HG03575 (cell line): ENCODE measurements around the gene ST3GAL4.

Source experiments
- ATAC-seq: cut with Tn5 transposase; IDR thresholded peaks from one replicate; pipeline ENCODE4 v1.9.1; 2021; ENCODE audit not compliant: unreplicated experiment, insufficient number of reproducible peaks, low FRiP score; ENCODE audit errors: extremely low read depth

The ST3GAL4 gene

GRCh38 chr11:126328444-126328843, 27.0 kb upstream of the ST3GAL4 start:
- ATAC-seq = no peak

- no peak for ATAC-seq
Observed at GRCh38 chr11:126328938-126329643, 26.4 kb upstream of the ST3GAL4 start.

GRCh38 chr11:126329644-126330211, 25.8 kb upstream of the ST3GAL4 start:
- ATAC-seq = no peak

- ATAC-seq = no peak
Observed at GRCh38 chr11:126331286-126331685, 24.2 kb upstream of the ST3GAL4 start.

GRCh38 chr11:126332221-126332711, 23.2 kb upstream of the ST3GAL4 start:
- ATAC-seq = no peak

- no peak for ATAC-seq
Observed at GRCh38 chr11:126333142-126333541, 22.3 kb upstream of the ST3GAL4 start.

GRCh38 chr11:126334659-126335462, 20.6 kb upstream of the ST3GAL4 start:
- no peak for ATAC-seq

- no peak for ATAC-seq
Observed at GRCh38 chr11:126335463-126335760, 20.1 kb upstream of the ST3GAL4 start.

- no peak for ATAC-seq
Observed at GRCh38 chr11:126336138-126336541, 19.3 kb upstream of the ST3GAL4 start.

GRCh38 chr11:126336671-126337101, 18.8 kb upstream of the ST3GAL4 start:
- ATAC-seq = no peak

GRCh38 chr11:126337126-126337473, 18.4 kb upstream of the ST3GAL4 start:
- ATAC-seq = no peak

GRCh38 chr11:126337474-126338241, 17.8 kb upstream of the ST3GAL4 start:
- ATAC-seq = no peak

GRCh38 chr11:126338346-126339055, 17.0 kb upstream of the ST3GAL4 start:
- no peak for ATAC-seq

GRCh38 chr11:126339073-126339862, 16.2 kb upstream of the ST3GAL4 start:
- no peak for ATAC-seq

GRCh38 chr11:126339863-126340434, 15.5 kb upstream of the ST3GAL4 start:
- no peak for ATAC-seq

GRCh38 chr11:126340960-126341606, 14.4 kb upstream of the ST3GAL4 start:
- no peak for ATAC-seq

GRCh38 chr11:126341760-126342161, 13.7 kb upstream of the ST3GAL4 start:
- ATAC-seq = no peak
